ENCODE measurements around the gene CENPO. TPM values are rescaled to one million over a fixed set of nuclear protein-coding genes. Genes with fewer than 3 reads are reported as not detected.

Gene CENPO
- total and polyA plus RNA-seq, 2 of the 4 experiments (the other 2 are of a cell fraction) = 20.1 to 27.2 TPM

DNA sequence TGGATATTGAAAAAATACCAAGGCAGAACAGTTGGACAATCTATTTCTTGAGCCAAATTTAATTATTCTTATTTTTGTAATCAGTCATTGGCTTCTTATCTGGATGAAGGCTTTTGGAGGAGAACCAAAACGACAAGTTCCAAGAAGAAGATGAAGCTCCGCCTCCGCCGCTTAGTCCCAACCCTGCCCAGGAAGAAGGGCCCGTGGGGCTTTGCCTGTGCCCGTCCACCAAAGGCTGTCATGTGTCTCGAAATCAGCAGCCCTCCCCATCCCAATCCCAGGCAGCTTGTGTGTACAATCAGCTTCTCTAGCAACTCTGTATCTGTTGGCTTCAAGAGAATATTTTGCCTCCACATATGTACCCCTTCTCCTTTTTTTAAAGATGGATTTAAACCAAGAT, 24.6 kb upstream of the CENPO start:
- CTCF ChIA-PET = interaction anchor here (0.6 to 0.7 kb wide), 2 partner anchors 55 to 191 kb away, joined by 3 to 4 read pairs; no protein-coding TSS in a partner anchor
- in situ Hi-C loops (cut with MboI; ENCODE audit: low sequenced_read_pairs) = no loop called here

More for the DNA sequence above, 24.6 kb upstream of the CENPO start:
- H3K36me3 ChIP-seq (ENCODE audit: control insufficient read depth, insufficient read depth, low read length) = peaks cover 14% of the 10 kb centered on the region
- H4K8ac ChIP-seq (ENCODE audit: low read depth in 2 of 2, low read length in 2 of 2) = no peak overlapping the region
- H3K56ac ChIP-seq (ENCODE audit: extremely low read depth, insufficient read depth, low read length) = no peak overlapping the region
- no peak overlapping the region for H3K23ac ChIP-seq (ENCODE audit: low read depth, low read length)
- H2AFZ ChIP-seq (replicated peaks; ENCODE audit: low read length, poor library complexity) = no peak overlapping the region
- POLR2A ChIA-PET (ENCODE audit: unreplicated experiment) = no interaction called here
- H3K14ac ChIP-seq (replicated peaks; ENCODE audit: low read depth, low read length) = no peak overlapping the region
- H3K27me3 ChIP-seq (ENCODE audit: control insufficient read depth, insufficient read depth, low read length) = no peaks in the 10 kb centered on the region
- H4K5ac ChIP-seq (ENCODE audit: low read depth, low read length) = no peak overlapping the region
- no peak overlapping the region for H3K4me2 ChIP-seq (ENCODE audit: low read depth, low read length)
- no peaks in the 10 kb centered on the region for H3K4me1 ChIP-seq (ENCODE audit: control insufficient read depth, insufficient read depth, low read length)
- no peak overlapping the region for H3K27ac ChIP-seq (ENCODE audit: insufficient read depth, low read length)
- H3K4me3 ChIP-seq (ENCODE audit: insufficient read depth, low read depth, low read length) = no peak overlapping the region
- dilution Hi-C loops (cut with HindIII; ENCODE audit: low sequenced_read_pairs, unreplicated experiment) = no loop called here
- H4K20me1 ChIP-seq (ENCODE audit: insufficient read depth, low read length) = no peaks in the 10 kb centered on the region
- H2AK9ac ChIP-seq (replicated peaks; ENCODE audit: low read depth, low read length, poor library complexity) = no peak overlapping the region
- intact Hi-C loops (cut with micrococcal nuclease) = no loop called here
- H3K9me3 ChIP-seq (ENCODE audit: control insufficient read depth, insufficient read depth, low read length) = no peaks in the 10 kb centered on the region
- H2BK20ac ChIP-seq (ENCODE audit: low read depth, low read length) = no peak overlapping the region
- TF ChIP-seq POLR2A (IDR thresholded peaks at IDR 0.05; ENCODE audit: low read depth, low read length) = no peak
- TF ChIP-seq RCOR1 (IDR thresholded peaks at IDR 0.05; ENCODE audit: insufficient replicate concordance, low read length) = no peak
- no peak for TF ChIP-seq RAD21 (IDR thresholded peaks at IDR 0.05; ENCODE audit: low read length)
- TF ChIP-seq BHLHE40 (IDR thresholded peaks at IDR 0.05; ENCODE audit: low read depth, low read length) = no peak
- no peak for TF ChIP-seq CEBPB (IDR thresholded peaks at IDR 0.05; ENCODE audit: low read depth, low read length)
- TF ChIP-seq MXI1 (IDR thresholded peaks at IDR 0.05; ENCODE audit: borderline replicate concordance, low read depth, low read length) = no peak
- no peak for TF ChIP-seq CHD1 (IDR thresholded peaks at IDR 0.05; ENCODE audit: low read depth, low read length)
- TF ChIP-seq, protein P1, sequence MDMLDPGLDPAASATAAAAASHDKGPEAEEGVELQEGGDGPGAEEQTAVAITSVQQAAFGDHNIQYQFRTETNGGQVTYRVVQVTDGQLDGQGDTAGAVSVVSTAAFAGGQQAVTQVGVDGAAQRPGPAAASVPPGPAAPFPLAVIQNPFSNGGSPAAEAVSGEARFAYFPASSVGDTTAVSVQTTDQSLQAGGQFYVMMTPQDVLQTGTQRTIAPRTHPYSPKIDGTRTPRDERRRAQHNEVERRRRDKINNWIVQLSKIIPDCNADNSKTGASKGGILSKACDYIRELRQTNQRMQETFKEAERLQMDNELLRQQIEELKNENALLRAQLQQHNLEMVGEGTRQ (IDR thresholded peaks at IDR 0.05; ENCODE audit: low read depth, low read length) = no peak
- no peak for TF ChIP-seq MAFK (IDR thresholded peaks at IDR 0.05; ENCODE audit: low read depth, low read length)
- TF ChIP-seq RFX5 (IDR thresholded peaks at IDR 0.05; ENCODE audit: low read depth, low read length) = no peak
- no peak for TF ChIP-seq FOS (IDR thresholded peaks at IDR 0.05; ENCODE audit: low read depth, low read length)
- TF ChIP-seq MAZ (IDR thresholded peaks at IDR 0.05; ENCODE audit: borderline replicate concordance, low read depth, low read length) = no peak
- TF ChIP-seq, protein P2, sequence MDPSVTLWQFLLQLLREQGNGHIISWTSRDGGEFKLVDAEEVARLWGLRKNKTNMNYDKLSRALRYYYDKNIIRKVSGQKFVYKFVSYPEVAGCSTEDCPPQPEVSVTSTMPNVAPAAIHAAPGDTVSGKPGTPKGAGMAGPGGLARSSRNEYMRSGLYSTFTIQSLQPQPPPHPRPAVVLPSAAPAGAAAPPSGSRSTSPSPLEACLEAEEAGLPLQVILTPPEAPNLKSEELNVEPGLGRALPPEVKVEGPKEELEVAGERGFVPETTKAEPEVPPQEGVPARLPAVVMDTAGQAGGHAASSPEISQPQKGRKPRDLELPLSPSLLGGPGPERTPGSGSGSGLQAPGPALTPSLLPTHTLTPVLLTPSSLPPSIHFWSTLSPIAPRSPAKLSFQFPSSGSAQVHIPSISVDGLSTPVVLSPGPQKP (IDR thresholded peaks at IDR 0.05; ENCODE audit: borderline replicate concordance, low read depth, low read length) = no peak
- TF ChIP-seq SMC3 (IDR thresholded peaks at IDR 0.05; ENCODE audit: low read depth, low read length) = no peak
- no peak for TF ChIP-seq NFE2L2 (IDR thresholded peaks at IDR 0.05; ENCODE audit: low read depth, low read length)
- TF ChIP-seq, protein P3, sequence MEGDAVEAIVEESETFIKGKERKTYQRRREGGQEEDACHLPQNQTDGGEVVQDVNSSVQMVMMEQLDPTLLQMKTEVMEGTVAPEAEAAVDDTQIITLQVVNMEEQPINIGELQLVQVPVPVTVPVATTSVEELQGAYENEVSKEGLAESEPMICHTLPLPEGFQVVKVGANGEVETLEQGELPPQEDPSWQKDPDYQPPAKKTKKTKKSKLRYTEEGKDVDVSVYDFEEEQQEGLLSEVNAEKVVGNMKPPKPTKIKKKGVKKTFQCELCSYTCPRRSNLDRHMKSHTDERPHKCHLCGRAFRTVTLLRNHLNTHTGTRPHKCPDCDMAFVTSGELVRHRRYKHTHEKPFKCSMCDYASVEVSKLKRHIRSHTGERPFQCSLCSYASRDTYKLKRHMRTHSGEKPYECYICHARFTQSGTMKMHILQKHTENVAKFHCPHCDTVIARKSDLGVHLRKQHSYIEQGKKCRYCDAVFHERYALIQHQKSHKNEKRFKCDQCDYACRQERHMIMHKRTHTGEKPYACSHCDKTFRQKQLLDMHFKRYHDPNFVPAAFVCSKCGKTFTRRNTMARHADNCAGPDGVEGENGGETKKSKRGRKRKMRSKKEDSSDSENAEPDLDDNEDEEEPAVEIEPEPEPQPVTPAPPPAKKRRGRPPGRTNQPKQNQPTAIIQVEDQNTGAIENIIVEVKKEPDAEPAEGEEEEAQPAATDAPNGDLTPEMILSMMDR (conservative IDR thresholded peaks at IDR 0.05; ENCODE audit: low read depth, low read length) = no peak
- no peak overlapping the region for H3K18ac ChIP-seq (ENCODE audit: low read depth, low read length)
- no peak overlapping the region for H2BK120ac ChIP-seq (ENCODE audit: low read depth, low read length)
- no peak overlapping the region for H2BK5ac ChIP-seq (ENCODE audit: low read depth, low read length, poor library complexity, severe bottlenecking)
- BruUV-seq (replicated peaks) = no TSS peak
- H3K4ac ChIP-seq (ENCODE audit: low read depth, low read length) = no peak overlapping the region
- no peak overlapping the region for H2AK5ac ChIP-seq (ENCODE audit: low read depth, low read length)
- H3K9ac ChIP-seq (ENCODE audit: low read depth, low read length) = no peak overlapping the region
- ATAC-seq (ENCODE audit: low read depth) (no peak), DNase-seq (no peak)
- no peak overlapping the region for H4K91ac ChIP-seq (ENCODE audit: insufficient read depth, low read depth, low read length)
- H3K79me1 ChIP-seq (ENCODE audit: low read depth in 1 of 2, low read length in 2 of 2) = no peaks in the 10 kb centered on the region
- 83% methylated on average over 6 of the region's 7 CpGs; no CpG with 5 or more reads in 1 of the 2 experiments for WGBS, 2 experiments (ENCODE audit: extremely low coverage in 2 of 2, insufficient read length in 1 of 2)
- H3K9me1 ChIP-seq (ENCODE audit: insufficient read depth, low read length) = no peaks in the 10 kb centered on the region
- H2BK15ac ChIP-seq (ENCODE audit: low read depth, low read length) = no peak overlapping the region
